ENCODE data around the gene FHOD3. TPM values are rescaled to one million over a fixed set of nuclear protein-coding genes. Genes with fewer than 3 reads are reported as not detected.

Gene FHOD3
- total and polyA plus RNA-seq, 9 of the 15 experiments (the other 6 are each of a cell fraction or from before 2014, with no cell fraction given): 0.11 TPM; not detected in 8

DNA sequence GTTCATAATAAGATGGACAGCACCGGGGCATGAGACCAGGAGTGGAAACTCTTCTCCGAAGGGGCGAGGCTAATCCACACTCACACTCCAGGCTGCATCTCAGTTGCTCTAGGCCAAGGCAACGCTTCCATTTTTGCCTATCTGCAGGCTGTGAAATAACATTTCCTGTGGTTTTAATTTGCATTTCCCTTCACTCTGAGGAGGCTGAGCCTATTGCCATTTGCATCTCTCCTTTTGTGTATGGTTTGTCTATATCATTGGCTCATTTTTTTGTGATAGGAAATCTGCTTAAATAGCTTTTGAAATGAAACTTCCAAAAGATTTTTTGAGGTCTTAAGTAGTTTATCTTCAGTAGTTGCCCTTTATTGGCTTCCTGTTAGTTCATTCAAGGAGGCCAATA, 473.7 kb downstream of the FHOD3 start:
- ATAC-seq: no peak
- DNase-seq (ENCODE audit: extremely low read depth in 1 of 4, low spot score in 3 of 4): no peak
- in situ Hi-C loops (cut with MboI) (no loop called here), intact Hi-C loops (cut with micrococcal nuclease) (no loop called here)
- no peak overlapping the region for H3K4me2 ChIP-seq (ENCODE audit: insufficient read depth, low read length)
- no peaks in the 10 kb centered on the region for H3K9me3 ChIP-seq (replicated peaks; ENCODE audit: control insufficient read depth, insufficient read depth, low read depth, low read length)
- no peaks in the 10 kb centered on the region for H3K79me2 ChIP-seq (ENCODE audit: control insufficient read depth, insufficient read depth, low read length)
- BruUV-seq (replicated peaks): no TSS peak
- no peak overlapping the region for H3K9ac ChIP-seq (ENCODE audit: insufficient read depth in 1 of 2, low read depth in 2 of 2, low read length in 2 of 2)
- ChIA-PET CTCF (ENCODE audit: low intra/inter-chr PET ratio) (no interaction called here), POLR2A (no interaction called here)
- peaks cover 28 to 33% of the 10 kb centered on the region in 2 experiments; a peak in 4 of 5 replicates for H3K27me3 ChIP-seq (ENCODE audit: control insufficient read depth in 2 of 2, insufficient read depth in 2 of 2, low read length in 2 of 2)
- no peaks in the 10 kb centered on the region for H3K36me3 ChIP-seq (ENCODE audit: control insufficient read depth, insufficient read depth, low read length)
- H3K4me3 ChIP-seq: no peak overlapping the region
- no peaks in the 10 kb centered on the region for H3K4me1 ChIP-seq (replicated peaks in 1 of 2; ENCODE audit: control insufficient read depth in 2 of 2, insufficient read depth in 2 of 2, low read length in 2 of 2)
- H2AFZ ChIP-seq (ENCODE audit: low read depth, low read length): no peak overlapping the region
- WGBS (ENCODE audit: insufficient coverage, low coverage, missing lambda C conversion rate): 0% methylated on average over 4 of the region's 4 CpGs
- FAIRE-seq: no peak
- no peak overlapping the region for H3K27ac ChIP-seq (ENCODE audit: extremely low read depth, low read depth, low read length)
- H3K9me1 ChIP-seq (ENCODE audit: control insufficient read depth, insufficient read depth, low read length): no peaks in the 10 kb centered on the region
- no peaks in the 10 kb centered on the region for H4K20me1 ChIP-seq (replicated peaks; ENCODE audit: control insufficient read depth, insufficient read depth, low read length)
- TF ChIP-seq TAL1 (IDR thresholded peaks at IDR 0.05) (no peak), ZNF197 (CRISPR knock-in tag; IDR thresholded peaks at IDR 0.05; ENCODE audit: low read depth) (no peak)

- H3K36me3 ChIP-seq (ENCODE audit: control insufficient read depth, insufficient read depth, low read length): no peaks in the 10 kb centered on the region
- no TSS peak for BruUV-seq (replicated peaks)
- in situ Hi-C loops (cut with MboI) (no loop called here), intact Hi-C loops (cut with micrococcal nuclease) (no loop called here)
- H3K27ac ChIP-seq (ENCODE audit: extremely low read depth, low read depth, low read length): no peak overlapping the region
- 2% methylated on average over 4 of the region's 4 CpGs for WGBS (ENCODE audit: insufficient coverage, low coverage, missing lambda C conversion rate)
- FAIRE-seq (no peak), DNase-seq (ENCODE audit: extremely low read depth in 1 of 4, low spot score in 3 of 4) (no peak), ATAC-seq (no peak)
- H3K4me1 ChIP-seq (replicated peaks in 1 of 2; ENCODE audit: control insufficient read depth in 2 of 2, insufficient read depth in 2 of 2, low read length in 2 of 2): no peaks in the 10 kb centered on the region
- H3K9ac ChIP-seq (ENCODE audit: insufficient read depth in 1 of 2, low read depth in 2 of 2, low read length in 2 of 2): no peak overlapping the region
- H3K4me2 ChIP-seq (ENCODE audit: insufficient read depth, low read length): no peak overlapping the region
- H3K9me1 ChIP-seq (ENCODE audit: control insufficient read depth, insufficient read depth, low read length): no peaks in the 10 kb centered on the region
- no peak overlapping the region for H2AFZ ChIP-seq (ENCODE audit: low read depth, low read length)
- POLR2A ChIA-PET: interaction anchor here (1.1 kb wide), 1 partner anchor 27 kb away, joined by 3 read pairs; no protein-coding TSS in a partner anchor
- H3K4me3 ChIP-seq: no peak overlapping the region
- CTCF ChIA-PET (ENCODE audit: low intra/inter-chr PET ratio): no interaction called here
- TF ChIP-seq PHF8 (IDR thresholded peaks at IDR 0.05; ENCODE audit: borderline replicate concordance, low read length) (no peak), ZBTB43 (CRISPR knock-in tag; IDR thresholded peaks at IDR 0.05) (no peak), ZNF586 (CRISPR knock-in tag; conservative IDR thresholded peaks at IDR 0.05) (no peak), PHF21A (IDR thresholded peaks at IDR 0.05; ENCODE audit: borderline replicate concordance, low read depth) (no peak), ZNF75A (CRISPR knock-in tag; IDR thresholded peaks at IDR 0.05) (no peak), ASH1L (IDR thresholded peaks at IDR 0.05; ENCODE audit: borderline replicate concordance, low read depth, partially characterized antibody) (no peak), ZBTB7A (IDR thresholded peaks at IDR 0.05; ENCODE audit: borderline replicate concordance, control insufficient read depth, low read depth, low read length) (no peak), CBFA2T2 (conservative IDR thresholded peaks at IDR 0.05) (no peak), FOXK1 (CRISPR knock-in tag; IDR thresholded peaks at IDR 0.05; ENCODE audit: borderline replicate concordance) (no peak), ATF1 (CRISPR knock-in tag; IDR thresholded peaks at IDR 0.05) (no peak), ATF1 (tag; IDR thresholded peaks at IDR 0.05) (no peak)
- no peaks in the 10 kb centered on the region for H3K9me3 ChIP-seq (replicated peaks; ENCODE audit: control insufficient read depth, insufficient read depth, low read depth, low read length)
- no peaks in the 10 kb centered on the region for H4K20me1 ChIP-seq (replicated peaks; ENCODE audit: control insufficient read depth, insufficient read depth, low read length)
- no peaks in the 10 kb centered on the region for H3K79me2 ChIP-seq (ENCODE audit: control insufficient read depth, insufficient read depth, low read length)
- H3K27me3 ChIP-seq (ENCODE audit: control insufficient read depth in 2 of 2, insufficient read depth in 2 of 2, low read length in 2 of 2): peaks cover 29 to 33% of the 10 kb centered on the region in 2 experiments; a peak in 4 of 5 replicates
Observed at GRCh38 chr18:36772241-36772723, 474.8 kb downstream of the FHOD3 start.

All from K562 (cell line).